H9 (cell line): ENCODE data around the gene C19orf18. TPM values are rescaled to one million over a fixed set of nuclear protein-coding genes. Genes with fewer than 3 reads are reported as not detected.

Source experiments
- DNase-seq: peaks from one replicate; pipeline ENCODE4 v3.0.0-alpha.2; 2017
- H2AFZ ChIP-seq: one replicate; pipeline ENCODE4 v1.6.1; 2013; ENCODE audit warnings: mild to moderate bottlenecking, low read length, control low read depth, moderate library complexity
- H2AK5ac ChIP-seq: 2 replicates; pipeline ENCODE4 v1.6.1; 2013; ENCODE audit warnings: low read length, control low read depth, mixed read lengths; ENCODE audit not compliant: insufficient read length
- H2BK120ac ChIP-seq: one replicate; pipeline ENCODE4 v1.6.1; 2013; ENCODE audit warnings: low read depth, mild to moderate bottlenecking, low read length, control low read depth, inconsistent platforms; ENCODE audit not compliant: poor library complexity, severe bottlenecking
- H2BK12ac ChIP-seq: 2 replicates; pipeline ENCODE4 v1.6.1; 2013; ENCODE audit warnings: low read length, control low read depth, mixed read lengths, low read depth; ENCODE audit not compliant: insufficient read length
- H2BK15ac ChIP-seq: 2 replicates; pipeline ENCODE4 v1.6.1; 2013; ENCODE audit warnings: low read depth, low read length, control low read depth
- H2BK20ac ChIP-seq: one replicate; pipeline ENCODE4 v1.6.1; 2013; ENCODE audit warnings: low read depth, mild to moderate bottlenecking, low read length, control low read depth, inconsistent platforms; ENCODE audit not compliant: poor library complexity, severe bottlenecking
- H2BK5ac ChIP-seq: 2 replicates; pipeline ENCODE4 v1.6.1; 2013; ENCODE audit warnings: low read length, control low read depth, mixed read lengths; ENCODE audit not compliant: insufficient read length
- H3K14ac ChIP-seq: 2 replicates; pipeline ENCODE4 v1.6.1; 2013; ENCODE audit warnings: low read length, control low read depth; ENCODE audit not compliant: insufficient read depth
- H3K18ac ChIP-seq: 2 replicates; pipeline ENCODE4 v1.6.1; 2013; ENCODE audit warnings: low read depth, mild to moderate bottlenecking, mixed read lengths, low read length, control low read depth; ENCODE audit not compliant: insufficient read length
- H3K23ac ChIP-seq: 2 replicates; pipeline ENCODE4 v1.6.1; 2013; ENCODE audit warnings: low read length, control low read depth, mixed read lengths, low read depth; ENCODE audit not compliant: insufficient read length
- H3K23me2 ChIP-seq: 2 replicates; pipeline ENCODE4 v1.6.1; 2013; ENCODE audit warnings: low read depth, mild to moderate bottlenecking, mixed read lengths, low read length, control low read depth; ENCODE audit not compliant: insufficient read length, poor library complexity, severe bottlenecking
- H3K27ac ChIP-seq: 2 replicates; pipeline ENCODE4 v1.5.1; 2013; ENCODE audit warnings: low read length, control low read depth, mixed read lengths, low read depth; ENCODE audit not compliant: insufficient read length
- H3K27me3 ChIP-seq: 2 replicates; pipeline ENCODE4 v1.6.1; 2013; ENCODE audit warnings: low read length, control low read depth, inconsistent platforms; ENCODE audit not compliant: insufficient read depth
- H3K4ac ChIP-seq: 2 replicates; pipeline ENCODE4 v1.6.1; 2013; ENCODE audit warnings: low read depth, mild to moderate bottlenecking, control low read depth, inconsistent platforms, low read length, moderate library complexity
- H3K4me1 ChIP-seq: 2 replicates; pipeline ENCODE4 v1.6.1; 2013; ENCODE audit warnings: low read length, control low read depth, inconsistent platforms; ENCODE audit not compliant: insufficient read depth
- H3K4me2 ChIP-seq: 2 replicates; pipeline ENCODE4 v1.6.1; 2013; ENCODE audit warnings: low read length, control low read depth, mixed read lengths; ENCODE audit not compliant: insufficient read length, insufficient read depth
- H3K56ac ChIP-seq: 2 replicates; pipeline ENCODE4 v1.6.1; 2013; ENCODE audit warnings: low read depth, mild to moderate bottlenecking, mixed read lengths, low read length, control low read depth; ENCODE audit not compliant: insufficient read length
- H3K79me1 ChIP-seq: 2 replicates; pipeline ENCODE4 v1.6.1; 2013; ENCODE audit warnings: low read depth, mild to moderate bottlenecking, moderate library complexity, low read length, control low read depth, inconsistent platforms; ENCODE audit not compliant: insufficient read depth, poor library complexity, severe bottlenecking
- H3K79me2 ChIP-seq: 2 replicates; pipeline ENCODE4 v1.6.1; 2013; ENCODE audit warnings: low read length, control low read depth, inconsistent platforms; ENCODE audit not compliant: insufficient read depth
- H3K9ac ChIP-seq: 2 replicates; pipeline ENCODE4 v1.6.1; 2013; ENCODE audit warnings: low read length, control low read depth, mixed read lengths; ENCODE audit not compliant: insufficient read length; ENCODE audit errors: extremely low read depth
- H3K9me3 ChIP-seq: one replicate; pipeline ENCODE4 v1.6.1; 2013; ENCODE audit warnings: low read depth, low read length, inconsistent platforms; ENCODE audit not compliant: control insufficient read depth
- H3T11ph ChIP-seq: one replicate; pipeline ENCODE4 v1.6.1; 2013; ENCODE audit warnings: mild to moderate bottlenecking, low read length, control low read depth, inconsistent platforms
- H4K20me1 ChIP-seq: one replicate; pipeline ENCODE4 v1.6.1; 2013; ENCODE audit not compliant: control insufficient read depth, insufficient read length, insufficient read depth
- H4K5ac ChIP-seq: 2 replicates; pipeline ENCODE4 v1.6.1; 2013; ENCODE audit warnings: low read depth, mild to moderate bottlenecking, mixed read lengths, low read length, control low read depth; ENCODE audit not compliant: insufficient read length
- H4K8ac ChIP-seq: replicated peaks from 2 replicates; pipeline ENCODE4 v1.6.1; 2013; ENCODE audit warnings: low read length, control low read depth, mixed read lengths, low read depth; ENCODE audit not compliant: insufficient read length
- H4K91ac ChIP-seq: 2 replicates; pipeline ENCODE4 v1.6.1; 2013; ENCODE audit warnings: low read depth, mild to moderate bottlenecking, moderate library complexity, mixed read lengths, low read length, control low read depth; ENCODE audit not compliant: insufficient read length
- H3K27ac Mint-ChIP-seq, 3 experiments: 2 replicates in 2 of 3; 3 replicates in 1 of 3; pipeline ENCODE4 v1.8.0; 2020 to 2021; ENCODE audit warnings: mixed read lengths in 3 of 3, mild to moderate bottlenecking in 1 of 3, moderate library complexity in 1 of 3
- H3K27me3 Mint-ChIP-seq: 2 replicates; pipeline ENCODE4 v1.8.0; 2021; ENCODE audit warnings: low read depth, mild to moderate bottlenecking, moderate library complexity, mixed read lengths
- H3K36me3 Mint-ChIP-seq, 3 experiments: 2 replicates in 2 of 3; 3 replicates in 1 of 3; pipeline ENCODE4 v1.8.0; 2020 to 2021; ENCODE audit warnings: low read depth in 3 of 3, mixed read lengths in 3 of 3; ENCODE audit not compliant: insufficient read depth in 1 of 3
- H3K4me1 Mint-ChIP-seq, 2 experiments: 2 replicates each; pipeline ENCODE4 v1.8.0; 2020; ENCODE audit warnings: mixed read lengths in 2 of 2
- H3K4me3 Mint-ChIP-seq, 2 experiments: 2 replicates in 1 of 2; 3 replicates in 1 of 2; pipeline ENCODE4 v1.8.0; 2020 to 2021; ENCODE audit warnings: mild to moderate bottlenecking in 2 of 2, mixed read lengths in 2 of 2, moderate library complexity in 1 of 2
- H3K9me3 Mint-ChIP-seq, 2 experiments: 2 replicates in 1 of 2; 3 replicates in 1 of 2; pipeline ENCODE4 v1.8.0; 2020; ENCODE audit warnings: mild to moderate bottlenecking in 2 of 2, mixed read lengths in 2 of 2, moderate library complexity in 1 of 2
- CTCF ChIP-seq: fragments of 200-600 bp; sonication (generic); conservative IDR thresholded peaks from 3 replicates; pipeline ENCODE4 v1.8.0; 2021; ENCODE audit warnings: antibody characterized with exemption, mild to moderate bottlenecking
- WGBS: extraction: QIAGEN DNeasy Blood & Tissue Kit; methylation state at CpG from one replicate; pipeline ENCODE4 v1.1.7; 2013; ENCODE audit warnings: missing lambda C conversion rate, low lambda C conversion rate, mixed read lengths; ENCODE audit not compliant: insufficient read length; ENCODE audit errors: extremely low coverage; 5-methylcytosine and 5-hydroxymethylcytosine counted together
- total RNA-seq: library from RNA; stranded (reverse); gene quantifications from 2 replicates; pipeline ENCODE4 v1.2.1, GENCODE V29; 2021

Gene C19orf18
- total RNA-seq, 1 experiment from 2014 or later: 0.26 TPM

GRCh38 chr19:58000677-58001076, 26.3 kb upstream of the C19orf18 start:
- peak overlapping the region in 1 of 3 experiments; percentile 44; a peak in 2 of 7 replicates for H3K27ac Mint-ChIP-seq
- TF ChIP-seq CTCF: no peak
- peak overlapping the region; percentile 88 to 93 for H3K4me3 Mint-ChIP-seq
- H3K9me3 Mint-ChIP-seq: peaks cover 41 to 89% of the 10 kb centered on the region in 2 experiments
- H3T11ph ChIP-seq: no peak overlapping the region
- no peak overlapping the region for H4K5ac ChIP-seq
- H3K27me3 Mint-ChIP-seq: peaks cover 7% of the 10 kb centered on the region
- no peak overlapping the region for H2AK5ac ChIP-seq
- H2BK12ac ChIP-seq: no peak overlapping the region
- no peak overlapping the region for H3K14ac ChIP-seq
- H3K79me2 ChIP-seq: peaks cover 10% of the 10 kb centered on the region
- H3K27me3 ChIP-seq: no peaks in the 10 kb centered on the region
- H3K23me2 ChIP-seq: peaks cover 4% of the 10 kb centered on the region
- H3K4ac ChIP-seq: no peak overlapping the region
- H2AFZ ChIP-seq: no peak overlapping the region
- H3K9me3 ChIP-seq: peaks cover 11% of the 10 kb centered on the region
- peaks cover 82 to 89% (median 88%) of the 10 kb centered on the region in 3 experiments for H3K36me3 Mint-ChIP-seq
- H3K79me1 ChIP-seq: peaks cover 9% of the 10 kb centered on the region
- no peak overlapping the region for H3K56ac ChIP-seq
- peaks cover 8 to 19% of the 10 kb centered on the region in 2 experiments for H3K4me1 Mint-ChIP-seq
- no peak overlapping the region for H3K9ac ChIP-seq
- DNase-seq: no peak
- no peak overlapping the region for H2BK5ac ChIP-seq
- H3K23ac ChIP-seq: no peak overlapping the region
- no peak overlapping the region for H2BK20ac ChIP-seq
- H3K4me2 ChIP-seq: peak overlapping the region; percentile 83
- WGBS: no CpG with 5 or more reads among the region's 4 CpGs
- H4K8ac ChIP-seq: no peak overlapping the region
- no peak overlapping the region for H4K91ac ChIP-seq
- no peak overlapping the region for H3K27ac ChIP-seq
- no peaks in the 10 kb centered on the region for H3K4me1 ChIP-seq
- no peak overlapping the region for H3K18ac ChIP-seq
- no peak overlapping the region for H2BK15ac ChIP-seq
- H2BK120ac ChIP-seq: no peak overlapping the region
- H4K20me1 ChIP-seq: no peaks in the 10 kb centered on the region
